ENCODE data around the gene RIT2. TPM values are rescaled to one million over a fixed set of nuclear protein-coding genes. Genes with fewer than 3 reads are reported as not detected.
A peak's percentile ranks its signal among the peaks of the same experiment; 100 is the strongest.

Gene RIT2
- not detected in 2 replicates for total RNA-seq (2014; rRNA removed; shearing (Covaris generic))

DNA sequence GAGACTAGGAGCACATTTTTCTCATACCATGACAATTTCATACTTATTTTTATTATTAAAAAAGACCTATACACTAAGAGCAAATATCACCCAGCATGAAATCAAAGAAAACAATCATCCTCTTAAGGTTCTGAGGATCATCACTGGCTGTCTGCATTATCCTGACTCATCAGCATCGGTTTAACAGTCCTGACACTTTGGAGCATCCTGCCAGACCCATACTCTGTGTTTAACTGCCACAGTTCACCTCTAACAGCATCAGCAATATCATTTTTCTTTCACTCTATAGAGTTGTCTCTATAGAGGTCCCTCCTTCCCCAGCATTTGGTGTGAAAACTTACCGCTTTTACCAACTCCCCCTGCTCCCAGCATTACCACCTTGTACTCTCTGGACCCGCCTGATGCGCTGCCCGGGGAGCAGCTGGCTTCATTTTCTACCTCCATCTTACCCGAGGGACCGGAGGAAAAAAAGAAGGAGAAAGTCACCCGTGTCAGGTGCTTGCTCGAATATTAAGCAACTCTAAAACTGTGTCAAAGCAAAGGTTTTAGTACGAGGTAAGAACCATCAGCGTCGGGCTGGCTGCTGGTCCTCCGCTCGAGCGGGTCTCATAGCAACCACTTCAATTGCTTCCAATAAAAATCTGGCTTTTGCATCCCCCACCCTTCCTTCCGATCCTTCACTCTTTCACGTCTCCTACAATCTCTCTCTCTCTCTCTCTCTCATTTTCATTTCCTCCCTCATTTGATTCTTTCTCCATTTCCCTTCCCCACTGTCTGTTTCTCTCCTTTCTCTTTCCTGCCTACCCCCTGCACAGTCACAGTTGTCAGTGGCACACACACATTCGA lies at the start of gene RIT2:
Gene RIT2 (minus strand): TSS at position 610 of the 846 bp plus-strand sequence.
- Histone ChIP-seq H3K27me3 (replicated peaks) (peaks cover 3% of the 10 kb centered on the region; the same call in 1 of the 2 replicates), H3K4me1 (replicated peaks) (no peaks in the 10 kb centered on the region), H3K4me3 (no peak within 1 kb of the TSS), H3K27ac (no peak within 1 kb of the TSS), H3K9me3 (replicated peaks) (no peaks in the 10 kb centered on the region), H3K36me3 (no peaks in the 10 kb centered on the region)
- DNase-seq (ENCODE audit: low read depth in 1 of 2, low spot score in 2 of 2) = no peak

DNA sequence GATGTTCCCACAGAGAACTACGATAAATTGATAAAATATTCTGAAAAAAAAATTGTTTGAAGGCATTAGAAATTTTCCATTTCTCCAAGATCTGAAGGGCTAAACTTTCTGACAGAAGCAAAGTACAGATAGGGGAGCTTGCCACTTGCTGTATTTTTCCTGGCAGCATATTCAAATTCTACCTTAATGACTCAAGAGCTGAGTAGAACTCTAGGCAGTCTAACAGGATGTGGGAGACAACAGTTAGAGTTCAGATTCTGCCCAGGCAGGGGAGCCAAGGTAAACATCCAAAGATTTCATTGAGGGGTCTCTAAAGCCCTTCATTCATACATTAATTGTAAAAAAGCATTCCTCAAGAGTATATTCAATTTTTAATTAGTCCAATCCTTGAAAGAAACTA lies 46.0 kb upstream of the RIT2 start:
- H3K36me3 ChIP-seq = no peaks in the 10 kb centered on the region
- DNase-seq (ENCODE audit: low read depth in 1 of 2, low spot score in 2 of 2) = no peak
- no peak overlapping the region for H3K27ac ChIP-seq
- no peaks in the 10 kb centered on the region for H3K4me1 ChIP-seq (replicated peaks)
- H3K9me3 ChIP-seq (replicated peaks) = no peaks in the 10 kb centered on the region
- H3K27me3 ChIP-seq (replicated peaks) = no peaks in the 10 kb centered on the region
- H3K4me3 ChIP-seq = no peak overlapping the region

DNA sequence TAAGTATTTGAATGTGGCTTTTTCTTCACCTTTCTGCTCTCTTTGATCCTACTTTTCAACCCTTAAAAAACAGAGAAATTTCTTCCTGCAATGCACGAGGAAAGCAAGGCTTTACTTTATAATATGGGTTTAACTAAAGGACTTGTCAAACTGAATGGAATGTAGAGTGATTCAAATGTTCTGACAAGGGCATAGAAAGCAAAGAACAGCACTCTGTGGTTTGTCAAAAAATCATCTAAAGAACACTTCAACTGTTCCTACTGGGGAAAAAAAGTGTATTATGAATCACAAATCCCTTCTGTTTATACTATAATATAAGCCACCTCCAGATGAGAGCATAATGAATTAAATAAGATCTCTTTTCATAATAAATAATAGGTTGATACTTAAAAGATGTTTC lies 45.0 kb upstream of the RIT2 start:
- H3K27me3 ChIP-seq (replicated peaks) = no peaks in the 10 kb centered on the region
- H3K27ac ChIP-seq = no peak overlapping the region
- H3K4me1 ChIP-seq (replicated peaks) = no peaks in the 10 kb centered on the region
- H3K36me3 ChIP-seq = no peaks in the 10 kb centered on the region
- H3K9me3 ChIP-seq (replicated peaks) = no peaks in the 10 kb centered on the region
- no peak for DNase-seq (ENCODE audit: low read depth in 1 of 2, low spot score in 2 of 2)
- no peak overlapping the region for H3K4me3 ChIP-seq

DNA sequence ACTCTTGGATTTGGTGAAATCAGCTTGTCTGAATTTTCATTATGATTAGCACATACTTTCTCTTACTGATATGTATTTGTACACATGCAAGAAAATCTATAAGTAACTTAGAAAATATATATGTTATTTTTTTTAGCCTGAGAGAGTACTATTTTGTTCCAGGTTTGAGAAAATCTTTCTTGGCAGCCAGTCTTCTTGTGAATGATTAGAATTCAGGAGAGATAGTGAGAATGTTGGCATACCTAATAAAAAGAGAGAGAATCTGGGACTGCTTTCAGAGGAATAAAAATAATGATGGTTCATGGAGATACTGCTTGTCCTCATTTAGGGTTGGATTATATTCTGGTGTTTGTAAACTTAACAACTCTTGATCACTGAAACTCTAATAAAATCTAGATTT lies 44.4 kb upstream of the RIT2 start:
- Histone ChIP-seq H3K4me1 (replicated peaks) (no peaks in the 10 kb centered on the region), H3K36me3 (no peaks in the 10 kb centered on the region), H3K9me3 (replicated peaks) (no peaks in the 10 kb centered on the region), H3K4me3 (no peak overlapping the region), H3K27ac (no peak overlapping the region), H3K27me3 (replicated peaks) (no peaks in the 10 kb centered on the region)
- DNase-seq (ENCODE audit: low read depth in 1 of 2, low spot score in 2 of 2) = no peak

DNA sequence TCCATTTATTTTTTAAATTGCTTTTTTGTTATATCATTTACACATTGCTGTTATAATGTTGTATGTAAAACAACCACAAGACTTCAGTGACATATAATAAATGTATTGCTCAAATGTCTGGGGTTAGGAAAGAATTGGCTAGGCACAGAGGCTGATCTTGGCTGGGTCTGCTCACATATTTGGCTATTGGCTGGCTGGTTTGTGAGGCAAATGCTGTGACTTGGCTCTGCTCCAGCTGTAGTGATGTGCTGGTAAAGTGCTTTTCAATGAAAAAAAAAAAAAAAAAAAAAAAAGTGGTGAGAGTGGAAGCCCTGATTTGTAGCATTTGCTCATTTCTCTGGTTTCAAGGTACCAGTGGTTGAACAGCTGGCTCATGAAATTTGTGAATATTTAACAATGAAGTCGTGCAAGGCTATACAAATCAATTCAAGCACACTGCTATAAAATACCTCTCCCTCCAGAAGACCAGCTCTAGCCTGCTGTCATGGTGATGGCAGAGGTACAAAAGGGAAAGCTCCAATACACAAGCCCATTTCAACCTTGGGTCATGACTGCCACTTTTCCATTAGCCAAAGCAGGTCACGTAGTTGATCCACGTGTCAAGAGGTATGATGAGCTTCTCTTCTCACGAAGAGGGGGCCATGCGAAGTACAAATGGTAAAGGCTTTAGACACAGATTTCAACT lies 43.7 kb upstream of the RIT2 start:
- Histone ChIP-seq H3K36me3 (no peaks in the 10 kb centered on the region), H3K9me3 (replicated peaks) (no peaks in the 10 kb centered on the region), H3K4me3 (no peak overlapping the region), H3K27me3 (replicated peaks) (no peaks in the 10 kb centered on the region), H3K27ac (no peak overlapping the region), H3K4me1 (replicated peaks) (no peaks in the 10 kb centered on the region)
- no peak for DNase-seq (ENCODE audit: low read depth in 1 of 2, low spot score in 2 of 2)

DNA sequence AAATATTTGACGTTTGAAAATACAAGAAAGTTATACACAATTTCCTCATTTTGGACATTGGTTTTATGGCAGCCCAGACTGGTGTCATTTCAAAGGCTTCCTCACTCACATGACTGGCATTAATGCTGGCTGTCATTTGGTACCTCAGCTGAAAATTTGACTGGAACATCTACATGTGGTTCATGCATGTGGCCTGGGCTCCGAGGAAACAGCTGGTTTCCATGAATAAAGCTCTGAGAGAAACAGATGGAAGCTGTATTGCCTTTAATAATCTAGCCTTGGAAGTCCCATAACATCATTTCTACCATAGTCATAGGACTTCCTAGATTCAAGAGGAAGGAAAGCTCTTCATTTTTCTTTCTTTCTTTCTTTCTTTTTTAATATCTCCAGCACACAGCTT lies 42.9 kb upstream of the RIT2 start:
- Histone ChIP-seq H3K36me3 (no peaks in the 10 kb centered on the region), H3K27me3 (replicated peaks) (no peaks in the 10 kb centered on the region), H3K4me1 (replicated peaks) (no peaks in the 10 kb centered on the region), H3K27ac (no peak overlapping the region), H3K4me3 (no peak overlapping the region), H3K9me3 (replicated peaks) (no peaks in the 10 kb centered on the region)
- DNase-seq (ENCODE audit: low read depth in 1 of 2, low spot score in 2 of 2) = no peak

DNA sequence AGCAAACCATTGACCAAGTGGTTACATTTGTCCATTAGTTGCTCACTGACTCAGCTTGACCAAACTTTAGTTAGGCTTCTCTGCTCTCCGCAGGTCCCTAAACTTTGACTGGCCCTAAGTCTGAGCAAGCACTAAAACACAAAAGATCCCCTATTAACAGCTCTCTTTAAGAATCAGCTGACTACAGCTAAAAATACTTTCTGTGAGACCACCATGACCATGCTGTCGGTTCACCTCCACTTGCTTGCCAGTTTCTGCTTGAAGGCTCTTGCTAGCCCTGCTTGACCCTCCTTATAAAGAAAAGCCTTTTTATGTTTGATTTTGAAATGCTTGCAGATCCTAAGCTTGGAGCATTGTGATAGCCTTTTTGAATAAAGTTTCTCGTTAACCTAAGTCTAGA lies 40.4 kb upstream of the RIT2 start:
- H3K27ac ChIP-seq = no peak overlapping the region
- H3K4me3 ChIP-seq = no peak overlapping the region
- DNase-seq (ENCODE audit: low read depth in 1 of 2, low spot score in 2 of 2) = no peak
- no peaks in the 10 kb centered on the region for H3K9me3 ChIP-seq (replicated peaks)
- no peaks in the 10 kb centered on the region for H3K4me1 ChIP-seq (replicated peaks)
- H3K27me3 ChIP-seq (replicated peaks) = no peaks in the 10 kb centered on the region
- H3K36me3 ChIP-seq = no peaks in the 10 kb centered on the region

DNA sequence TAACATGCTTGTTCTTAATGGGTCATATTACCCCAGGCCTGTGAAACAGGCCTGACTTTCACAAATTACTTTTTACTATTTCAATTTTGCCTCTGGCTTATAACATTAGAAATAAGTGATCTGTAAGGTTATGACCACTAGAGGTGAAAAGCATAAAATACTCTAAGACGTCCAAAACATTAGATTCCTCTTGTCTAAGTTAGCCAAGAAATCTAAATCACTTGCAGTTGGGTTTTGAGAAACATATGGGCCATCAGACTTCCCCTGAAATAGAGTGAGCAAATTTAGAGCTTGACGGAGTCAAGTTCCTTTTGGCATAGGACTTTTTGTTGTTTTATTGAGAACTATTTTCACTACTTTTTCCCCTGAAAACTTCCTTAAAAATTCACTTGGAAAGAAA lies 32.7 kb upstream of the RIT2 start:
- Histone ChIP-seq H3K9me3 (replicated peaks) (0 out of 2 replicates have a peak, but pooled peaks cover 2% of the 10 kb centered on the region), H3K4me3 (no peak overlapping the region), H3K27ac (no peak overlapping the region), H3K27me3 (replicated peaks) (no peaks in the 10 kb centered on the region), H3K4me1 (replicated peaks) (no peaks in the 10 kb centered on the region), H3K36me3 (no peaks in the 10 kb centered on the region)
- no peak for DNase-seq (ENCODE audit: low read depth in 1 of 2, low spot score in 2 of 2)

DNA sequence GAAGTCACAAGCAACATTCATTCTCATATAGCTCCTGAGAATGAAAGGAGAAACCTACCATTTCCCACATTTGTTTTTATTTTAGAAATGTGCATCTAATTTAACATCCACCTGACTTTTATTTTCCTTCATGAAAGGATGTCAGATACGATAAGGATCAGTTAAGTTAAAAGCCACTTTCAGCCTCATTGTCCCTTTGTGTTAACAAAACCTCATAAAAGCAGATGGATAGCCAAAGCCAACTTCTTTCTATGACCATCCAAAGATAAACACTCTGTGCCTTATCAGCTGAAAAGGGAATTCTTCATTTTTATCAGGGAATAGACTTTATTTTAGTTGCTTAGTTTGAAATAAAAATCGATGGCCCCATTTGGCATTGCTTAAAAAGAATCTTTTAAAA lies 25.7 kb upstream of the RIT2 start:
- no peak for DNase-seq (ENCODE audit: low read depth in 1 of 2, low spot score in 2 of 2)
- no peaks in the 10 kb centered on the region for H3K36me3 ChIP-seq

DNA sequence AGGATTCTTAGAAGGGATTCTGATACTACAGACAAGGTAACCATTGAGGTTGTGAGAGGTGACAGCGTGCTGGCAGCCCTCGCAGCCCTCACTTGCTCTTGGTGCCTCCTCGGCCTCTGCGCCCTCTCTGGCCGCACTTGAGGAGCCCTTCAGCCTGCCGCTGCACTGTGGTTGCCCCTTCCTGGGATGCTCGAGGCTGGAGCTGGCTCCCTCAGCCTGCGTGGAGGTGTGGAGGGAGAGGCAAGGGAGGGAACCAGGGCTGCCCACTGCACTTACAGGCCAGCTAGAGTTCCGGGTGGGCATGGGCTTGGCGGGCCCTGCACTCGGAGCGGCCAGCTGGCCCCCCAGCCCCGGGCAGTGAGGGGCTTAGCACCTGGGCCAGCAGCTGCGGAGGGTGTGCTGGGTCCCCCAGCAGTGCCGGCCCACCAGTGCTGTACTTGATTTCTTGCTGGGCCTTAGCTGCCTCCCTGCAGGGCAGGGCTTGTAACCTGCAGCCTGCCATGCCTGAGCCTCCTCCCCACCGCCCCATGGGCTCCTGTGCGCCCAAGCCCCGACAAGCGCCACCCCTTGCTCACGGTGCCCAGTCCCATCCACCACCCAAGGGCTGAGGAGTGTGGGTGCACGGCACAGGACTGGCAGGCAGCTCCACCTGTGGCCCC lies 23.9 kb upstream of the RIT2 start:
- DNase-seq (ENCODE audit: low read depth in 1 of 2, low spot score in 2 of 2) = no peak
- Histone ChIP-seq H3K27me3 (replicated peaks) (no peaks in the 10 kb centered on the region), H3K4me3 (no peak overlapping the region), H3K4me1 (replicated peaks) (no peaks in the 10 kb centered on the region), H3K9me3 (replicated peaks) (no peaks in the 10 kb centered on the region), H3K36me3 (no peaks in the 10 kb centered on the region), H3K27ac (no peak overlapping the region)

More for the DNA sequence above, 25.7 kb upstream of the RIT2 start:
- Histone ChIP-seq H3K9me3 (replicated peaks) (0 out of 2 replicates have a peak, but pooled peaks cover 2% of the 10 kb centered on the region), H3K27me3 (replicated peaks) (no peaks in the 10 kb centered on the region), H3K4me1 (replicated peaks) (no peaks in the 10 kb centered on the region), H3K4me3 (no peak overlapping the region), H3K27ac (no peak overlapping the region)

DNA sequence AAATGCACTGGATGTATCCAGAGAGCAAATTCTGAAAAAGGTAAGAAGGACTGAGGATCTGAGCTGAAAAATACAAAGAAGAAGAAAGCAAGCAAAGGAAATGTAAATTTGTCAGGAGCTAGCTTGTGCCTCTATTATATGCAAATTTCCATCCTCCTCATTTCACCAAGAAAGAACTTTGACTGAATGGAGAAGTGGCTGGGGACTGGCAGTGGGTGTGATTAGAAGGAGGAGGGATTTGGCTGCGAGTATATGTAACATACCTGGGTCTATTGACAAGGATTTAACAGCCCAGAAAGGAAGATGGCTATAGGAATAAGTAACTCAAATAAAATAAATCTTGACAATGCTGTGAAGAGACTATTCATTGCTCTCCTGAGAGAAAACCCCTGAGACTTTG lies 19.4 kb upstream of the RIT2 start:
- H3K9me3 ChIP-seq (replicated peaks) = no peaks in the 10 kb centered on the region
- H3K4me3 ChIP-seq = no peak overlapping the region
- DNase-seq (ENCODE audit: low read depth in 1 of 2, low spot score in 2 of 2) = no peak
- no peaks in the 10 kb centered on the region for H3K27me3 ChIP-seq (replicated peaks)
- no peaks in the 10 kb centered on the region for H3K36me3 ChIP-seq
- H3K4me1 ChIP-seq (replicated peaks) = no peaks in the 10 kb centered on the region; the same call in 1 of the 2 replicates
- no peak overlapping the region for H3K27ac ChIP-seq

DNA sequence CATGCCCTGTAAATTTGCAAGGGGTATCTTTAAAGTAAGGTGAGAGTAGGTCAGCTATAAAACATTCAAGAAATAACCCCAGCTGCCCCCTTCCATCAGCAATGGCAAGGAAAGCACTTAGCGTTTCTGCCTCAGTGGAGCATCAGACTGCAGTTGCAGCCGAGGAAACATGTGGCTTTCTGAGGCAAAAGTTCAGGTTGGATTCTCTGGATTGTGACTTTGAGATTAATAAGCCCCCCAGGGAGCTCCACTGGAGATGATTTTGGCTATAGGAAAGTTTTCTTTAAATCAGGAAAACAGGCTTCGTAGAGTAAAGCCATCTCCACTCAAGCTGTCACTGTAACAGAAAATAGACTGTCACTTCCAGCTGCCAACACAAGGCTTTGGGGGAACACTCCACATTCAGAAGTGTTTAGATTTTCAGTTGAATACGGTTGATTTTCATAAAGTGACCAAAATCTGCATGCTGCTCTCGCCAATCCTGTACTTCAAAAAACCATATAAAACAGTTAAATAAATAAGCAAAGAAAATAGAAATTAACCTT lies 15.3 kb upstream of the RIT2 start:
- no peak for DNase-seq (ENCODE audit: low read depth in 1 of 2, low spot score in 2 of 2)
- Histone ChIP-seq H3K27me3 (replicated peaks) (no peaks in the 10 kb centered on the region), H3K36me3 (no peaks in the 10 kb centered on the region), H3K4me3 (no peak overlapping the region), H3K4me1 (replicated peaks) (no peaks in the 10 kb centered on the region; the same call in 1 of the 2 replicates), H3K27ac (no peak overlapping the region), H3K9me3 (replicated peaks) (no peaks in the 10 kb centered on the region)

DNA sequence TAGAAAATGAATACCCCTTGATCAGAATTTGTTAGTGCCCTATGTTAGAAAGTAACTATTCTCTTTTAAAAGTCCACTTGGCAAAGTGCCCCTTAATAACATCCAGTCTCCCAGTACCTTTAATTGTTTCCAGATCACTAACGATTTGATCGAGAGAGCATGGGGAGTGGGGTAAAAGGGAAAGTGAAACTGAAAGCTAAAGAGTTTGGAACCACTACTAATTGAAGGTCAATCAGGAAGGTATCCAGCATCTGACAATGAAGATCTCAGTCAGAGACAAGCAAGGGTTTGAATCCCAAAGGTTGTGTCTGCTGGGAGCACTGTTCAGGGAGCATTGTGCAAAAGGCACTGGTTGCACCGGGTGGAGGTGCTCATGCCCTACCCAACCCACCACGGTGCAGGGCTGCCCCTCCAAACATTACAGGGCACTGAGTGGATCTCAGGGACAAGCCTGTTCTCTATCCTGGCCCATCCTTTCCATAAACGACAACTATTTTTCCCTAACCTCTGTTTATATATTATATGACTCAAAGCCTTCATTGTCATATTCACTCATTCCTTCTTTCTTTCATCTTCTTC lies 14.6 kb upstream of the RIT2 start:
- no peaks in the 10 kb centered on the region; the same call in 1 of the 2 replicates for H3K4me1 ChIP-seq (replicated peaks)
- no peaks in the 10 kb centered on the region for H3K9me3 ChIP-seq (replicated peaks)
- peak overlapping the region; percentile 23 for H3K4me3 ChIP-seq
- no peak overlapping the region for H3K27ac ChIP-seq
- H3K27me3 ChIP-seq (replicated peaks) = no peaks in the 10 kb centered on the region; the same call in 1 of the 2 replicates
- peak in 1 of 2 experiments; percentile 4 for DNase-seq (ENCODE audit: low read depth in 1 of 2, low spot score in 2 of 2)
- no peaks in the 10 kb centered on the region for H3K36me3 ChIP-seq

Measured in SJSA1 (cell line).